Lower leg skin (tissue), 4 donors: ENCODE measurements around the gene EPB41L4B. TPM values are rescaled to one million over a fixed set of nuclear protein-coding genes. Genes with fewer than 3 reads are reported as not detected.

Experiments
- DNase-seq, 2 donors: peaks; one replicate each; pipeline ENCODE4 v3.0.0-alpha.2; 2019; ENCODE audit warnings: low spot score in 2 of 2
- H3K4me3 ChIP-seq: fragments of 200-600 bp; sonication (generic); 2 replicates; pipeline ENCODE4 v1.5.1; 2017; ENCODE audit warnings: mild to moderate bottlenecking, low read depth; ENCODE audit not compliant: poor library complexity, severe bottlenecking
- POLR2A ChIP-seq, 2 donors: fragments of 450-650 bp; IDR thresholded peaks; one replicate each; pipeline ENCODE4 v1.6.1; 2016 to 2017; ENCODE audit warnings: antibody characterized with exemption in 2 of 2, mild to moderate bottlenecking in 1 of 2, moderate library complexity in 1 of 2
- WGBS, 2 donors: methylation state at CpG; one replicate each; pipeline ENCODE4 v1.1.5; 2018; 5-methylcytosine and 5-hydroxymethylcytosine counted together
- intact Hi-C: fragments of 100-400 bp; cut with DNase I; formaldehyde crosslinking; loops from one replicate; pipeline ENCODE4 v1.15.0; 2023; ENCODE audit warnings: low total_unique reads
- total RNA-seq, 4 donors: library from RNA; depleted of rRNA; stranded (reverse); fragments of >200 nt; gene quantifications; one replicate each; pipeline ENCODE4 v1.1.0, GENCODE V29; 2016
- TF ChIP-seq, protein P1 (sequence below), 3 donors: fragments of 450-650 bp; IDR thresholded peaks; one replicate each; pipeline ENCODE4 v1.5.1; 2016; ENCODE audit warnings: antibody characterized with exemption in 3 of 3, mild to moderate bottlenecking in 3 of 3, moderate library complexity in 2 of 3

EPB41L4B gene
- total RNA-seq, 4 donors from 2014 or later: 15.4 to 31.6 (median 21.6) TPM

DNA sequence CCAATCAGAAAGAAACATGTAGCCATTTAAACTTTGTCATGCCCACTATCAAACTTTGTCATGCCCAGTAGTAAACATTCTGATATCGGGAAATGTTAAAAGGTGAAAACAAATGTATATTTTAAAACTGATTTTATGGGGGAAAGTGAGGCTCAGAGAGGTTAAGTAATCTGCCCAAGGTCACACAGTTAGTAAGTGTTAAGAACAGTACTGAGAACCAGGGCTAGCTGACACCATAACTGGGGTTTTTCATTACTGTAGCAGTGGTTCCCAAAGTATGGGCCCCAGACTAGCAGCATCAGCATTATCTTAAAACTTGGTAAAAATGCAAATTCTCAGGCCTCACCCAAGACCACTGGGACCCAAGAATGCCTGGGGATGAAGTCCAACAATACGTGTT lies 143.9 kb downstream of the EPB41L4B start:
- no peak overlapping the region for H3K4me3 ChIP-seq
- intact Hi-C loops: no loop called here
- TF ChIP-seq POLR2A (IDR thresholded peaks at IDR 0.05): no peak
- TF ChIP-seq, protein P1, sequence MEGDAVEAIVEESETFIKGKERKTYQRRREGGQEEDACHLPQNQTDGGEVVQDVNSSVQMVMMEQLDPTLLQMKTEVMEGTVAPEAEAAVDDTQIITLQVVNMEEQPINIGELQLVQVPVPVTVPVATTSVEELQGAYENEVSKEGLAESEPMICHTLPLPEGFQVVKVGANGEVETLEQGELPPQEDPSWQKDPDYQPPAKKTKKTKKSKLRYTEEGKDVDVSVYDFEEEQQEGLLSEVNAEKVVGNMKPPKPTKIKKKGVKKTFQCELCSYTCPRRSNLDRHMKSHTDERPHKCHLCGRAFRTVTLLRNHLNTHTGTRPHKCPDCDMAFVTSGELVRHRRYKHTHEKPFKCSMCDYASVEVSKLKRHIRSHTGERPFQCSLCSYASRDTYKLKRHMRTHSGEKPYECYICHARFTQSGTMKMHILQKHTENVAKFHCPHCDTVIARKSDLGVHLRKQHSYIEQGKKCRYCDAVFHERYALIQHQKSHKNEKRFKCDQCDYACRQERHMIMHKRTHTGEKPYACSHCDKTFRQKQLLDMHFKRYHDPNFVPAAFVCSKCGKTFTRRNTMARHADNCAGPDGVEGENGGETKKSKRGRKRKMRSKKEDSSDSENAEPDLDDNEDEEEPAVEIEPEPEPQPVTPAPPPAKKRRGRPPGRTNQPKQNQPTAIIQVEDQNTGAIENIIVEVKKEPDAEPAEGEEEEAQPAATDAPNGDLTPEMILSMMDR (IDR thresholded peaks at IDR 0.05): no peak
- DNase-seq: peak in 1 of 2 donors; percentile 15
- 92 to 95% methylated on average over 2 of the region's 2 CpGs for WGBS, 2 donors

DNA sequence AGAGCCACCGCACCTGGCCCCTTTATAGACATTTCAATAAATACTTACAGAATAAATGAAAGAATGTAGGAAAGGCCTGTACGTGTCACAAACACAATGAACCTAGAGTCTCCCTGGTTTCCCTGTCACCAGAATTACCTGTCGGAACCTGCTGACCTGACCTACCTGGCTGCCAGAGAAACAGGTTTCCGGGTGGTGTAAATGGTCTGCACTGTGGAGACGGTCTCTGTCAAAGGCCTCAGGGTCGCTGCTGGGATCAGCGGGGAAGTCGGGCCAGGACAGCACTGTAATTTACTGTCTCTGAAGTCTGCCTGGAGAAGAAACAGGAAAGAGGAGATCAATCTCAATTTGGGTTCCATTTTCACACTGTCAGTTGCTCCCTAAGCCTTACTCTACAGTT lies 144.5 kb downstream of the EPB41L4B start:
- DNase-seq: no peak
- intact Hi-C loops: no loop called here
- TF ChIP-seq, protein P1 (IDR thresholded peaks at IDR 0.05): no peak
- TF ChIP-seq POLR2A (IDR thresholded peaks at IDR 0.05): no peak
- no peak overlapping the region for H3K4me3 ChIP-seq
- 65 to 66% methylated on average over 8 of the region's 8 CpGs for WGBS, 2 donors

DNA sequence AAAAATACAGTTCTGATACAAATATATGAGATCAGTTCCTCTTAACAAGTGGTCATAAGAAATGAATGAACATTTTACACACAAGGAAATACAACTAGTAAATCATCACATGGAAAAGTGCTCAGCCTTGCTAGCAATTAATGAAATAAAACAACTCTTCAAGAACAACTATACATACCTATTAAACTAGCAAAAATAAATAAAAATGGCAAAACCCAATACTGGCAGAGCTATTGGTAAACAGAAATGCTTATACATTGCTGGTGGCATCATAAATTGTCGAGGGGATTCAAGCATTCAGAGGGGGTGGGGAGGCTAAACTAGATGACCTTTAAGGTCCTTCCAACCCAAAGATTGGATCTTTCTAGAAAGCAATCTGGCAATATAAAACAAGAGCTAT lies 147.9 kb downstream of the EPB41L4B start:
- no peak overlapping the region for H3K4me3 ChIP-seq
- intact Hi-C loops: no loop called here
- TF ChIP-seq POLR2A (IDR thresholded peaks at IDR 0.05): no peak
- TF ChIP-seq, protein P1 (IDR thresholded peaks at IDR 0.05): no peak
- WGBS, 2 donors: 67 to 75% methylated on average over 1 of the region's 1 CpG
- no peak for DNase-seq

DNA sequence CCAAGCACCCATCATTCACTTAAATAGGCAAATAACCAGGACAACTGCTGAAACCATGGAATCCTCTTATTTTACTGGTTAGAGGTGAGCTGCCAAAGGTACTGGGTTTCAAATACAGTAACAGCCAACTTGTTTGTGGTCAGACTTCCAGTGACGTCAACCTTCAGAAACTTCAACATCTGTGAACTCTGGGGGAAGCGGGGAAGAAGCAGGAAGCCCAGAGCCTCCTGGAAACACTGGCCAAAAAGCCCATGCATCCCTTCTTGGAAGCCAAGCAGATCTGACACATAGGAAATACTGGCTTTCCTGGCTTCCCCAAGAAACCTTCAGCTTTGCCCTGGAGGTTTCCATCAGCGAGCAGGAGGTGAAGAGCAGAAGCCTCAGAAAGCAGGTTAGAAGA lies 148.9 kb downstream of the EPB41L4B start:
- no peak for DNase-seq
- WGBS, 2 donors: 66 to 80% methylated on average over 3 of the region's 3 CpGs
- TF ChIP-seq POLR2A (IDR thresholded peaks at IDR 0.05): no peak
- TF ChIP-seq, protein P1 (IDR thresholded peaks at IDR 0.05): no peak
- intact Hi-C loops: no loop called here
- H3K4me3 ChIP-seq: no peak overlapping the region

DNA sequence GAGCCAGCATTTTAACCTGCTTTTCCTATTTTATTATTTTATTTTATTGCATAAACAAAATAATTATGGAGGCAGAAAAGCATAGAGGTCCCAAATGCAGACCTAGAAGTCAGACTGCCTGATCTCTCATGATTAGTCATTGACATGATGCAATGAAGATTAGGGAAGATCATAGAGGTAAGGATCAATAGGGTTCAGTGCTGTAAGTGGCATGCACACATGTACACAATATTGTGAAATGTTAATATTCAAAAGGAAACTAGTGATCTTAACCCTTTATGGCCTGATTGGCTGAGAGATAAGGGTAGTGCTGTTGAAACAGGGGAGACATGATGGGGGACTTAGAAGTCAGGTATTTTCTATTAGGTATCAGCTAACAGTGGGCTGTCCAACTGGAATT lies 152.7 kb downstream of the EPB41L4B start:
- H3K4me3 ChIP-seq: no peak overlapping the region
- TF ChIP-seq POLR2A (IDR thresholded peaks at IDR 0.05): no peak
- TF ChIP-seq, protein P1 (IDR thresholded peaks at IDR 0.05): no peak
- no peak for DNase-seq
- intact Hi-C loops: no loop called here

DNA sequence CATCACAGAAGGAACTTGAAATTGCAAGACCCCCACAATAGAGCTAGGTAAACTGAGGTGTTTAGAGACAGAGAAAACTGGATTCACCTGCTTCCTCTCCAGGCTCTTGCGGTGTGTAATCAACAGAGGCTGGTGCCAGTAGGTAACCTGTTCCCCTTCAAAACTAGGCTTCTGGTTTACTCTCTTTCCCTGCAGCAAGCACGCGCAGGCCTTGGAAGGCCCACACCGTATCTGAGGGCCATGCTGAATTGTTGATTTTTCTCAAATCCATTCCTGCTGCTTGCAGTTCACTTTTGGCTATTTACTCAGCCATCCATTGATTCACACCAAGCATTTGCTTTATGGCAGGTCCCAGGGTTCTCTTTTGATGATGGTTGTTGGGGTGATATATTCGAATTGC lies 153.1 kb downstream of the EPB41L4B start:
- no peak overlapping the region for H3K4me3 ChIP-seq
- intact Hi-C loops: no loop called here
- DNase-seq: no peak
- WGBS, 2 donors: 94 to 96% methylated on average over 5 of the region's 5 CpGs
- TF ChIP-seq POLR2A (IDR thresholded peaks at IDR 0.05): no peak
- TF ChIP-seq, protein P1 (IDR thresholded peaks at IDR 0.05): no peak
